ENCODE results near the gene SPRTN. TPM values are rescaled to one million over a fixed set of nuclear protein-coding genes. Genes with fewer than 3 reads are reported as not detected.

The SPRTN gene
- polyA plus RNA-seq, 1 of the 3 experiments (the other 2 are of a cell fraction), result 17.3 TPM

DNA sequence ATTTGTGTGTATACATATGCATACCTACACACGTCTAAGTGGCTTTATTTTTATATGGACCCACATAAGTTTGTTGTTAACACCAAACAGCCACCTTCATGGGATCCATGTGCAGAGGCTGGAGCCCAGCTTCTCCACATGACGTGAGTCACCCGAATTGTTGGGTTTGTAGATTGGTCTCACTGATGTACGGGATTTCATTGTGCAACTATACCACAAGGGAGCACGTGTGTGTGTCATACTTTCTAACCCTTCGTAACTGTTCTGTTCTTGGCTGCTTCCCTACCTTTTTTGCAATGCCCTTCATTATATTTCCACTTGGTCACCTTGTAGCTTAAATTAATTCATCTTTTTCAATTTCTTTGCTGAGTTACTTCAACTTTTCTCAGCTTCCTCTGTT, 21.0 kb downstream of the SPRTN start (continued):
- no peak for TF ChIP-seq IRF3 (IDR thresholded peaks at IDR 0.05; ENCODE audit: low read depth, low read length)
- TF ChIP-seq, protein P1, sequence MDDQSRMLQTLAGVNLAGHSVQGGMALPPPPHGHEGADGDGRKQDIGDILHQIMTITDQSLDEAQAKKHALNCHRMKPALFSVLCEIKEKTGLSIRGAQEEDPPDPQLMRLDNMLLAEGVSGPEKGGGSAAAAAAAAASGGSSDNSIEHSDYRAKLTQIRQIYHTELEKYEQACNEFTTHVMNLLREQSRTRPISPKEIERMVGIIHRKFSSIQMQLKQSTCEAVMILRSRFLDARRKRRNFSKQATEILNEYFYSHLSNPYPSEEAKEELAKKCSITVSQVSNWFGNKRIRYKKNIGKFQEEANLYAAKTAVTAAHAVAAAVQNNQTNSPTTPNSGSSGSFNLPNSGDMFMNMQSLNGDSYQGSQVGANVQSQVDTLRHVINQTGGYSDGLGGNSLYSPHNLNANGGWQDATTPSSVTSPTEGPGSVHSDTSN (IDR thresholded peaks at IDR 0.05), result no peak

GRCh38 chr1:231362325-231362724, 24.2 kb downstream of the SPRTN start:
- peaks cover 6% of the 10 kb centered on the region for H3F3A ChIP-seq (replicated peaks; ENCODE audit: insufficient read depth)
- 93% methylated on average over 1 of the region's 1 CpG for WGBS (ENCODE audit: low lambda C conversion rate)
- TF ChIP-seq JUND (IDR thresholded peaks at IDR 0.05), result no peak
- TF ChIP-seq, protein P1 (IDR thresholded peaks at IDR 0.05), result no peak
- no peak for TF ChIP-seq SMC3 (IDR thresholded peaks at IDR 0.05; ENCODE audit: low read depth, low read length)
- TF ChIP-seq GATA2 (CRISPR knock-in tag; IDR thresholded peaks at IDR 0.05), result no peak
- TF ChIP-seq, protein P2, sequence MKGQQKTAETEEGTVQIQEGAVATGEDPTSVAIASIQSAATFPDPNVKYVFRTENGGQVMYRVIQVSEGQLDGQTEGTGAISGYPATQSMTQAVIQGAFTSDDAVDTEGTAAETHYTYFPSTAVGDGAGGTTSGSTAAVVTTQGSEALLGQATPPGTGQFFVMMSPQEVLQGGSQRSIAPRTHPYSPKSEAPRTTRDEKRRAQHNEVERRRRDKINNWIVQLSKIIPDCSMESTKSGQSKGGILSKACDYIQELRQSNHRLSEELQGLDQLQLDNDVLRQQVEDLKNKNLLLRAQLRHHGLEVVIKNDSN (IDR thresholded peaks at IDR 0.05; ENCODE audit: borderline replicate concordance, low read depth), result no peak
- TF ChIP-seq, protein P3, sequence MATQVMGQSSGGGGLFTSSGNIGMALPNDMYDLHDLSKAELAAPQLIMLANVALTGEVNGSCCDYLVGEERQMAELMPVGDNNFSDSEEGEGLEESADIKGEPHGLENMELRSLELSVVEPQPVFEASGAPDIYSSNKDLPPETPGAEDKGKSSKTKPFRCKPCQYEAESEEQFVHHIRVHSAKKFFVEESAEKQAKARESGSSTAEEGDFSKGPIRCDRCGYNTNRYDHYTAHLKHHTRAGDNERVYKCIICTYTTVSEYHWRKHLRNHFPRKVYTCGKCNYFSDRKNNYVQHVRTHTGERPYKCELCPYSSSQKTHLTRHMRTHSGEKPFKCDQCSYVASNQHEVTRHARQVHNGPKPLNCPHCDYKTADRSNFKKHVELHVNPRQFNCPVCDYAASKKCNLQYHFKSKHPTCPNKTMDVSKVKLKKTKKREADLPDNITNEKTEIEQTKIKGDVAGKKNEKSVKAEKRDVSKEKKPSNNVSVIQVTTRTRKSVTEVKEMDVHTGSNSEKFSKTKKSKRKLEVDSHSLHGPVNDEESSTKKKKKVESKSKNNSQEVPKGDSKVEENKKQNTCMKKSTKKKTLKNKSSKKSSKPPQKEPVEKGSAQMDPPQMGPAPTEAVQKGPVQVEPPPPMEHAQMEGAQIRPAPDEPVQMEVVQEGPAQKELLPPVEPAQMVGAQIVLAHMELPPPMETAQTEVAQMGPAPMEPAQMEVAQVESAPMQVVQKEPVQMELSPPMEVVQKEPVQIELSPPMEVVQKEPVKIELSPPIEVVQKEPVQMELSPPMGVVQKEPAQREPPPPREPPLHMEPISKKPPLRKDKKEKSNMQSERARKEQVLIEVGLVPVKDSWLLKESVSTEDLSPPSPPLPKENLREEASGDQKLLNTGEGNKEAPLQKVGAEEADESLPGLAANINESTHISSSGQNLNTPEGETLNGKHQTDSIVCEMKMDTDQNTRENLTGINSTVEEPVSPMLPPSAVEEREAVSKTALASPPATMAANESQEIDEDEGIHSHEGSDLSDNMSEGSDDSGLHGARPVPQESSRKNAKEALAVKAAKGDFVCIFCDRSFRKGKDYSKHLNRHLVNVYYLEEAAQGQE (IDR thresholded peaks at IDR 0.05; ENCODE audit: low read depth, low read length), result no peak
- no peak for TF ChIP-seq TAF1 (IDR thresholded peaks at IDR 0.05; ENCODE audit: borderline replicate concordance, low read depth, low read length)
- TF ChIP-seq TCF12 (IDR thresholded peaks at IDR 0.05), result no peak
- no peak for TF ChIP-seq FOSL2 (IDR thresholded peaks at IDR 0.05; ENCODE audit: borderline replicate concordance, low read depth)
- ChIA-PET POLR2A (no interaction called here), CTCF (interaction anchor here (0.7 to 1.9 kb wide), 6 partner anchors 24 to 241 kb away, joined by 3 to 11 read pairs (median 4); no protein-coding TSS in a partner anchor)
- no peak overlapping the region for H3K4me3 ChIP-seq (ENCODE audit: low read depth in 2 of 2, low read length in 1 of 2)
- H3K9me2 ChIP-seq, result no peaks in the 10 kb centered on the region
- H3K27ac ChIP-seq (ENCODE audit: low read depth in 2 of 2, low read length in 1 of 2), result no peak overlapping the region
- peaks cover 12% of the 10 kb centered on the region for H3K79me2 ChIP-seq (ENCODE audit: insufficient read depth)
- H3K9me3 ChIP-seq, result no peaks in the 10 kb centered on the region
- H3K4me1 ChIP-seq (ENCODE audit: control insufficient read depth in 1 of 2, insufficient read depth in 2 of 2, low read depth in 1 of 2, low read length in 1 of 2), result peaks cover 0 to 9% of the 10 kb centered on the region in 2 experiments; a peak in 2 of 4 replicates
- no peaks in the 10 kb centered on the region for H4K20me1 ChIP-seq (ENCODE audit: insufficient read depth)
- H3K36me3 ChIP-seq (replicated peaks in 1 of 2; ENCODE audit: control insufficient read depth in 1 of 2, insufficient read depth in 2 of 2, low read length in 1 of 2), result peaks cover 30 to 43% of the 10 kb centered on the region in 2 experiments
- no peak for DNase-seq
- H3K4me2 ChIP-seq, result no peak overlapping the region
- H3K27me3 ChIP-seq (ENCODE audit: insufficient read depth), result no peaks in the 10 kb centered on the region
- H3K9ac ChIP-seq, result no peak overlapping the region
- no peak overlapping the region for H2AFZ ChIP-seq (ENCODE audit: low read depth)
